AG09319 (cell line): Measurements from ENCODE around the gene SFXN4.
A peak's percentile ranks its signal among the peaks of the same experiment; 100 is the strongest.

ENCODE experiments used
- DNase-seq: peaks from one replicate; pipeline ENCODE4 v3.0.0-alpha.2; 2010; ENCODE audit warnings: low read depth; ENCODE audit errors: extremely low read depth
- CTCF ChIP-seq: IDR thresholded peaks from 2 replicates; pipeline ENCODE4 v1.5.1; 2011; ENCODE audit warnings: low read depth, mild to moderate bottlenecking, inconsistent platforms, low read length, moderate library complexity

SFXN4 gene

GRCh38 chr10:119136084-119136483 lies 29.4 kb downstream of the SFXN4 start:
- no peak for DNase-seq
- no peak for TF ChIP-seq CTCF

- DNase-seq = peak; percentile 60
Measured at GRCh38 chr10:119135513-119135881, 30.0 kb downstream of the SFXN4 start.

GRCh38 chr10:119133949-119134348 lies 31.6 kb downstream of the SFXN4 start:
- DNase-seq = no peak
- no peak for TF ChIP-seq CTCF

More at GRCh38 chr10:119135513-119135881, 30.0 kb downstream of the SFXN4 start:
- TF ChIP-seq CTCF = no peak

GRCh38 chr10:119132521-119133345 lies 32.8 kb downstream of the SFXN4 start:
- TF ChIP-seq CTCF = no peak
- DNase-seq = no peak

DNA sequence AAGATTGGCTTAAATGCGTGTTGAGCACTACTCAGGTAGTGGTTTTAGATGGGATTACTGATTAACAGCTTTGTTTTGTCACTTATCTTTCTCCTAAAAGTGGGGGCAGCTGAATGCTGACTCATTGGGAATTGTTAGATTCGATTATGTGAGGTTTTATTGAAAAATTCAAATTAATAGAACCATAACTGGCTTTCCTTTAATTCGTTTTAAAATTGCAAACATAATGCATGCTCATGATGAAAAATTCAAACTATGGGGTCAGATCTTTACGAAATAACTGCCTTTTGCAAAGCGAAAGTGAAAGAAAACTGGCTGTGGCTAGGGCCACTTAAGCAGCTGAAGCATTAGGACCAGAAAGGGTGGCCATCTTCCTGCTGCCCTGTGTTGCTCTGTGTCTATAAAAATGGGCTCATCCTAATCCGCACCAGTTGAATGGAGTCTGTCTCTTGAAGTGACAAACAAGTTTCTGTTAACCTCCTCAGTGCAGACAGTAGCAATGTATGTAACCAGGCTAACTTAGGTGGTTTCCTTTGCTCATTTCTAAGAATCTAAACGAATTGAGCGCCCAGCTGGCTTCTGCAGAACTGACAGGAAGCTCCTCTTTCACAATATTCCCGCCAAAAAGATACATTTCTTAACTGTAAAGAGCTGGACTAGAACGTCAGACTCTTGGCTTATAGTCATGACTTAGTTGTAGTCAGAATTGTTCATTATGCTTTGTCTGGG lies 33.8 kb downstream of the SFXN4 start:
- no peak for DNase-seq

DNA sequence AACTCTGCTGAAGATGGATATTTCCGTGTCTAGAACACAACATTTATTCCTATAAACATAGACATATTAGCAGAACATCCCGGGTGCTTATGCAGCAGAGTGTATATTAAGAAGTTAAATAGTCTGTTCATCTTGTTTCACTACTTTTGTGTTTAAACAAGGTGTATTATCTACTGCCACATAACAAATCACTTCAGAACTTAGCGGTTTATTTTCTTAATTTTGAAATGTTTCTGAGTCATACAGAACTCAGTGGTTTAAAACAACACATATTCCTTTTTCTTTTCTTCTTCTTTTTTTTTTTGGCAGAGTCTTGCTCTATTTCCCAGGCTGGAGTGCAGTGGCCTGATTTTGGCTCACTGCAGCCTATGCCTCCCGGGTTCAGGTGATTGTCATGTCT lies 35.8 kb downstream of the SFXN4 start:
- no peak for TF ChIP-seq CTCF

More for the DNA sequence above, 33.8 kb downstream of the SFXN4 start:
- TF ChIP-seq CTCF = no peak

GRCh38 chr10:119125942-119126341 lies 39.6 kb downstream of the SFXN4 start:
- DNase-seq = no peak
- TF ChIP-seq CTCF = no peak

More for the DNA sequence above, 35.8 kb downstream of the SFXN4 start:
- no peak for DNase-seq
